Measurements from ENCODE around the gene FASTK.

- no peak for TF ChIP-seq CTCF (IDR thresholded peaks at IDR 0.05; ENCODE audit: insufficient read depth, low read length, poor library complexity, severe bottlenecking)
- no peak for TF ChIP-seq EZH2phosphoT487 (conservative IDR thresholded peaks at IDR 0.05; ENCODE audit: low read length)
Measured at GRCh38 chr7:151088019-151088855, 7.6 kb upstream of the FASTK start.

Data from SU-DHL-6 (cell line).